Pulmonary artery endothelial cell (primary cell): ENCODE results near the gene GPR137B. TPM values are rescaled to one million over a fixed set of nuclear protein-coding genes. Genes with fewer than 3 reads are reported as not detected.
"Not testable (repeated sequence)": the region's sequence is repeated elsewhere in the genome, so short reads cannot be mapped to it uniquely, and the experiment has no call there.

Experiments
- DNase-seq: peaks from one replicate; pipeline ENCODE4 v3.0.0-alpha.2; 2011; ENCODE audit warnings: low read depth, low spot score
- total RNA-seq: library from RNA; depleted of rRNA; stranded (reverse); fragments of >200 nt; gene quantifications from 2 replicates; pipeline ENCODE4 v1.2.3, GENCODE V29; 2014

Gene GPR137B
- total RNA-seq, 1 donor from 2014 or later: 3.2 TPM

DNA sequence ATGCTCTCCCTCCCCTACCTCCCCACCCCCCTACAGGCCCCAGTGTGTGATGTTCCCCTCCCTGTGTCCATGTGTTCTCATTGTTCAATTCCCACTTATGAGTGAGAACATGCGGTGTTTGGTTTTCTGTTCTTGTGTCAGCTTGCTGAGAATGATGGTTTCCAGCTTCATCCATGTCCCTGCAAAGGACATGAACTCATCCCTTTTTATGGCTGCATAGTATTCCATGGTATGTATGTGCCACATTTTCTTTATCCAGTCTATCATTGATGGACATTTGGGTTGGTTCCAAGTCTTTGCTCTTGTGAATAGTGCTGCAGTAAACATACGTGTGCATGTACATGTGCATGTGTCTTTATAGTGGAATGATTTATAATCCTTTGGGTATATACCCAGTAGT is 44.1 kb downstream of the GPR137B start:
- not testable (repeated sequence) for DNase-seq

DNA sequence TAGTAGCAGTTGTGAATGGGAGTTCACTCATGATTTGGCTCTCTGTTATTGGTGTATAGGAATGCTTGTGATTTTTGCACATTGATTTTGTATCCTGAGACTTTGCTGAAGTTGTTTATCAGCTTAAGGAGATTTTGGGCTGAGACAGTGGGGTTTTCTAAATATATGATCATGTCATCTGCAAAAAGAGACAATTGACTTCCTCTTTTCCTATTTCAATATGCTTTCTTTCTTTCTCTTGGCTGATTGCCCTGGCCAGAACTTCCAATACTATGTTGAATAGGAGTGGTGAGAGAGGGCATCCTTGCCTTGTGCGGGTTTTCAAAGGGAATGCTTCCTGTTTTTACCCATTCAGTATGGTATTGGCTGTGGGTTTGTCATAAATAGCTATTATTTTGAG is 45.7 kb downstream of the GPR137B start:
- not testable (repeated sequence) for DNase-seq

DNA sequence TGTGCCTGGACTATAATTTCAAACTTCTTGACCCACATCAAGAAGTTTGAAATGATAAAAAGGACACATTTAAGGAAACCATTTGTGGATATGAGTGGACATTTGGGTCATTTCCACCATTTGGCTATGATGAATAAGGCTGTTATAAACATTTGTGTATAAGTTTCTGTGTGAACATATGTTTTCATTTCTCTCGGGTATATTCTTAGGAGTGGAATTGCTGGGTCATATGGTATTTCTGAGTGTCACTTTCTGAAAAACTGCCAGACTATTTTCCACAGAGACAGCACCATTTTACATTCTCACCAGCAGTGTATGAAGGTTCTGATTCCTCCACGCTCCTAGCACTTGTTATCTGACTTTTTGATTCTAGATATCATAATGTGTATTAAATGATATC is 50.8 kb downstream of the GPR137B start:
- no peak for DNase-seq

DNA sequence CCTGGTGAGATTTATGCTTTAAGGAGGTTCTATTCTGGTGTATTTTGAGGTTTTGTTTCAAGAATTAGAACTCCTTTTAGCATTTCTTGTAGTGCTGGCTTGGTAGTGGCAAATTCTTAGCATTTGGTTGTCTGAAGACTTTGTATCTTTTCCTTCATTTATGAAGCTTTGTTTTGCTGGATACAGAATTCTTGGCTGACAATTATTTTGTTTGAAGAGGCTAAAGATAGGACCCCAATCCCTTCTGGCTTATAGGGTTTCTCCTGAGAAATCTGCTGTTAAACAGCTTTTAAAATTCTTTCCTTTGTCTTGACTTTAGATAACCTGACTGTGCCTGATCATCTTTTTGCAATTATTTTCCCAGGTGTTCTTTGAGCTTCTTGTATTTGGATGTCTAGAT is 58.6 kb downstream of the GPR137B start:
- DNase-seq: no peak

DNA sequence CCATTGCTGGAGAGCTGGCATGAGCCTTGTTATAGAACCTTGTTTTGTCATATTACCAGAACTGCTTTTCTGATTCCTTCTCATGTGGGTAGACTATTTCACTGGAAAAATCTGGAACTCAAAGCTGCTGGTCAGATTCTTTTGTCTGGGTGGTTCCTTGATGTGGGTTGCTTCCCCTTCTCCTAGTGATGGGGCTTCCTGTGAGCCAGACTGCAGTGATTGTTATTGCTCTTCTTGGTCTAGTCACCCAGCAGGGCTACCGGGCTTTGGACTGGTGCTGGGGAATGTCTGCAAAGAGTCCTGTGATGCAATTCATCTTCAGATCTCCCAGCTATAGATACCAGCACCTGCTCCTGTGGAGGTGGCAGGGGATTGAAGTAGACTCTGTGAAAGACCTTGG is 59.4 kb downstream of the GPR137B start:
- DNase-seq: no peak

DNA sequence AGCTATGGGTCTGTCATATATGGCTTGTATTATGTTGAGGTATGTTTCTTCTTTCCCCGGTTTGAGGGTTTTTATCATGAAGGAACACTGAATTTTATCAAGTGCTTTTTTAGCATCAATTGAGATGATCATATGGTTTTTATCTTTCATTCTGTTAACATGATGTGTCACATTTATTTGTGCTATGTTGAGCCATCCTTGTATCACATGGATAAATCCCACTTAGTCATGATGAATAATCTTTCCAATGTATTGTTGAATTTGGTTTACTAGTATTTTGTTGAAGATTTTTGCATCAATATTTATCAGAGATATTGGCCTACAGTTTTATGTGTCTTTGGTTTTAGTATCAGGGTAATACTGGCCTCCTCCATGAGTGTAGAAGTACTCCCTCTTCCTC is 61.7 kb downstream of the GPR137B start:
- DNase-seq: no peak

DNA sequence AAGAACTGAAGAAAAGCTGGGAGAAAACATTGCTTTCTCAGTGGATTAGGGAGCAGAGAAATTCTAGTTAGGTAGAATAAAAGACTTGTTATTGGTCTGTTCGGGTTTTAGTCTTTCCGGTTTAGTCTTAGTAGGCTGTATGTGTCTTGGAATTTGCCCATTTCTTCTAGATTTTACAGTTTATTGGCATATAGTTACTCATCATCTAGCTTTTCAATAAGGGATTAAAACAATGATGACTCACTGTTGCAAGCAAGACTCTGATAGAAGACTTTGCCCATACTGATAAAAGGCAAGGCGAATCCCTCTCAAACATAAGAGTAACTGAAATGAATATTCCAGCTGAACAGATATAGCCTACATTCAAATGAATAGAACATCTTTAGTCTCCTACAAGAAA is 62.3 kb downstream of the GPR137B start:
- no peak for DNase-seq

DNA sequence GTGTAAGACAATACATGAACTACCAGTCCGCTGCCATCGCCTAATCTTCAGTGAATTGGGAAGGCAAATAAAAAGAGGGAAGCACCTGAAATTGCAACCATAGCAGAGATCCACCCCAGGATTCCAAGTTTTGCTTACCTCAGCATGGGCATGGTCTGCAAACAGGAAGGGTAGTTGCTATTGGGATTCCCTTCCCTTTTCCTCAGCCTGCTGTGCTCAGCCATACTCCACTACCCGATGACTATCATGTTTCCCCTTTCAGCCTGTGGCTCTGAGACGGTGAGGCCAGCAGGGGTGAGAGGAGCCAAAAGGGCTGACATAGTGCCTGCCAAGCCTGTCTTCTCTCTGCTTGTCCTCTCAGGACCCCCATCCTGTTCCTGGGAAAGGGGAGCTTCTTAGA is 64.2 kb downstream of the GPR137B start:
- DNase-seq: no peak

DNA sequence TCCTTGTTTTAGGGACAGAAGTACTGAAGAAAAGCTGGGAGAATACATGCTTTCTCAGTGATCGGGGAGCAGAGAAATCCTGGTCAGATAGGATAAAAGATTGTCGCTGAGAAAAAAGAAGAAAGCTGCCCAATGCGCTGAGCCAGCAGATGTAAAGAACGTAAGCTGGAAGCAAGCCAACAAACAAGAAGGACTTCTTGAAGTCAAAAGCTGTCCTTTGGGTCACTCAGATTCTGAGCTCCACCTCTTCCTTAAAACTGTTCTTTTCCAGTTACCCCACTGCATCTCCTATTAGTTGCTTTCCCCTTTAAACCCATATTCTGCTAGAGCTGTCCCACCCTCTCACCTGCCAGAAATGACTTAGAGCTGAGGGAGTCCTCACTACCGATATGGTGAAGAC is 64.8 kb downstream of the GPR137B start:
- no peak for DNase-seq

DNA sequence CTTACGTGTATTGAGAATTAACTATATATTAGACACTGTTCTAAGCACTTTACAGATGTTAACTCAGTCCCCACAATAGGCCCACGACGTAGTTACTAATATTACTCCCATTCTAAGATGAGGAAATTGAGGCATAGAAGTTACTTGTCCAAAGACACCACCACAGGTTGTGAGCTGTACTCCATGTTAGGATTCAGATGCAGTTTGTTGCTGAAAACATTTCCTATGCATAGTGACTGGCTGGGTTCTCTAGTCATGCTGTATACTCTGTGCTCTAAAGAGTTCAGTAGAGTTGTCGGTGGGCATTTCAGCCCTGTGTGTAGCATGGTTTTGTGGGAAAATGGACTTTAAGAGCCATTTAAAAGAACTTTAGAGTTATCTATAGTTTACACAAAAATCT is 65.2 kb downstream of the GPR137B start:
- no peak for DNase-seq

DNA sequence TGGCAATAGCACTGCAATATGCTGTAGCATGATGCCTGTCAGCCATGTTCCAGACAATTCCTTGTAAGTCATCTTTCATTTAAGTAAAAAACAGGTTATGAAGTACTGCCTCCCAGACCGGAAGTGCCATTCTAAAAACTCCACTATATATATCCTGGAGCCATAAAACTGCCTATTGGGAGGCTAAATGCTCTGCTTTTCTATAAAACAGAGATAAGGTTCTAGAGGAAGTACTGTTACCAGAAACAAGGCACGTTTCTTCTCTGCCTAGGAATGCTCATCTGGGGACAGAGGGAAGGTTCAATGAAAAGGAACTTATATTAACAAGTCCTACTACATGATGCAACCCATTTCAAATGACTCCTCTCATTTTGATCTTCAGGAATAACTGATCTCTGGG is 66.8 kb downstream of the GPR137B start:
- DNase-seq: no peak

DNA sequence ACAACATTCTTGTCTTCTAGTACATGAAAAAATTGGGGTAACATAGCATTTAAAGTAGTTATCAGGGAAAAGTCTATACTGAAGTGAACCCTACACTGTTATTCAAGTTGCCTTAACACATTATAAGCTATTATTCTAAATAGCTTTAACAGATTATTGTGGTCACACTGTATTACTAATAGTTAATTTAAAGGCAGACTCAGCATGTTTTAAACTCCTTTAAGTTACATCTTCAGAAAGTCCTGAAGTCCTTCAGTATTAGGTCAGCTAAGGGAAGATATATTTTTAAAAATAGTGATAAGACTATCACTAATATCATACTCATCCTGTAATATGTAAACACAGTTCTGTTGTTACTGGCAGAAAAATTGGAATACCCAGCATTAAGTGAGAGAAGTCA is 67.4 kb downstream of the GPR137B start:
- no peak for DNase-seq

DNA sequence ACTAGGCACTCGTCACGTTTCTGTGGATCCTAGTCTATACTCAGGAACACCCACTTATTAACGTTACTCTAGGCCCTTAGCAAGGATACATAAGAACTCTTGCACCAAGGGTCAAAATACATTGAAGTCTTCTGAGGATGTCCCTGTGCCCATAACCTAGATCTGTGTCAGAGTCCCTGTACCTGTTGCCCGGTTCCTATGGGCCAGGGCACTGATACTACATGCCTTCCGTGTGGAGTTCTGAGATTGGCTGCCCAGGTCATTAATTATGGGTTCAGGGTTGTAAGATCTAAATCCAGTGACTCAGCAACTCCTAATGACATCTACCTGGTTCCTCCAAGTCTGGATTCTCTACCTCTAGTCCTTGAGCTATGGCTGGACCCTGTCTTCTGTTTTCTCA is 69.5 kb downstream of the GPR137B start:
- DNase-seq: no peak

DNA sequence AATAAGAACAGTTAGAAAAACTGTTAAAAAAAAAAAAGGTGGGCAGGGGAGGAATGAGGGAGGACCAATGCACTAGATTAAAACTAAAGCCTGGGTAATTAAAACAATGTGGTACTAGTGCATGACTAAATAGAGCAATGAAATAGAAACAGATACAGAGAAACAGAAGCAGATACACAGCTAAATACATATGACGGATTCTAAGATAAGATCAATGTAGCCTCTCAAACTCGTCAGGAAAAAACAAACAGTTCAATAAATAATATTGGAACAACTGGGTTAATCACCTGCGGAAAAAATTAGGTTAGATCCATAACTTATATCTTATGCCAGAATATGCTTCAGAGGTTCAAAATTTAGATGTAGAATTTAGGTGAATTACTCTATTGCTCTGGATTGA is 71.2 kb downstream of the GPR137B start:
- no peak for DNase-seq

DNA sequence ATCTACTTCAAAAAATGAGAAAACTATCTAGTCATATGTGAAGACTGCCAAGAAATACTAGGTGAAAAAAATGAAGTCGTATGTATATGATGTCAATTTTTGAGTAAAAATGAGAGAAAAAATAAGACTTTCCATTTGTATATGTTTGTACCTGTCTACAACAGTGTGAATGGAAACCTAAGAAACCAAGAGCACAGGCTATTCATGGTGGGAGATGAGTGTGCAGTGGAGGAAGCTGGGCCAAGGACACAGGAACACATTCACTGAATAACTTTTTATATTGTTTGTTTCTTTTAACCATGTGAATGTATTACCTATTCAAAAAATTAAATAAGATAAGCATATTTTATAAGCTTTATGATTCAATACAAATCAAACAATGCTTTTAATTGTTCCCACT is 72.4 kb downstream of the GPR137B start:
- no peak for DNase-seq

DNA sequence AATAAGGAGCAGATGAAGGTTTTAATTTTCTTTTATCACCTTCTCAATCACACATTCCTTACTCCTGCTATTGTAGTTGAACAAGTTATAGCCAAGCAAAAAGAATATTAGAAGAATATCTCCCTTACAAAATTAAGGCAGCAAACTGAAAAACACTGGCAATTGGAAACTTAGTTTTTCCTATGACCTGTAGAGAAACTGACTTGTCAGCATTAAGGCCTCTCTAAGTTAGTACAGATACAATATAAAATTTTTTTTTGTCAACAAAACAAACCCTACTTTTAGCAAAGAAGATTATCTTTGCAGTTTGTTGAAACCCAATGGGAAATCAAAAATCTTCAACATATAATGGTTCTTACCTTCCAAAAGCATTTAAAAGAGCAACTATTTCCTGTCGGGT is 78.1 kb downstream of the GPR137B start:
- no peak for DNase-seq

DNA sequence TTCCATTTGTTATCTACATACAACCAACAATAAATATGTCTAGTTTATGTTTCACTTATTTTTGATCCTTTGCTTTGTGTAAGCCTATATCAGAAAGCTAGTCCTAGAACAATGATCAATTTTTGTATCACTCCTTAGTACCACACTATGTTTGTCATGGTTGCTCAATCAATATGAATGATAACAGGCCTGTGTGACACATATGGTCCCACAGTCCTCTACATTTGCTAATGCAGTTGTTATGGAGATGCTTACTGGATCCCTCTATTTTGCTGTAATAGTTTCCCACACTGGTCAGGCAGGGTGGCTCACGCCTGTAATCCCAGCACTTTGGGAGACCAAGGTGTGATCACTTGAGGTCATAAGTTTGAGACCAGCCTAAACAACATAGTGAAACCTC is 80.3 kb downstream of the GPR137B start:
- no peak for DNase-seq

DNA sequence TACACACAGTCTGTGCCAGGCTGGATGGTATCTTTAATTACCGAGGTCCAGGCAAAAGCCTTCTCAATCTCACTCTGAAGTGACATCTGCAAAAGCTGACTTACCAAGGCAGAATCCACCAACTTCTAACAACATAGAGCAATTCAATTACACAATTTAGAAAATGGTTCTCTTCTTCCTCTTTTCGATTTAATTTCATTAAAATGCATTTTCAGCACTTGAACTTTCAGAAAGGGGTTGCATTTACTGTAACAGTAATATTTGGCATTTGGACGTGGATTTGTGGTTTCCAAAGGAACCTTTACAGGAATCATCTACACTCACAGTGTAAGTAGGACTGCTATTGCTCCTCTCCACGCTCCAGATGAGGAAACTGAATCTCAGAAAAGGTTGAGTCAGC is 86.1 kb downstream of the GPR137B start:
- no peak for DNase-seq

DNA sequence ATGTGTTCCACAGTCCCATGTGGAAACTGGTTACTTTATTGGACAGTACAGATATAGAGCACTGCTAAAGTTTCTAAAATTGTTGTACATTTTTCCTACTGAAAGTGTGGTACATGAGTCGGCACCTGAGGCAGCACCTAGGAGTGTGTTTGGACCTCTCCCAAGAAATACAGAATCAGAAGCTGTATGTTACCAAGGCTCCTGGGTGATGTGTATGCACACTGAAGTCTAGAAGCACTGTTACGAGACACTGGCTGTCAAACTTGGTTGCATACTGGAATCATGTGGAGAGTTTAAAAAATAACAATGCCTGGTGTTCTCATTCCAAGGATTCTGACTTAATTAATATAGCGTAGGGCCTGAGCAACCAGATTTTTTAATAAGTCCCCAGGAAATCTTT is 92.8 kb downstream of the GPR137B start:
- DNase-seq: no peak

DNA sequence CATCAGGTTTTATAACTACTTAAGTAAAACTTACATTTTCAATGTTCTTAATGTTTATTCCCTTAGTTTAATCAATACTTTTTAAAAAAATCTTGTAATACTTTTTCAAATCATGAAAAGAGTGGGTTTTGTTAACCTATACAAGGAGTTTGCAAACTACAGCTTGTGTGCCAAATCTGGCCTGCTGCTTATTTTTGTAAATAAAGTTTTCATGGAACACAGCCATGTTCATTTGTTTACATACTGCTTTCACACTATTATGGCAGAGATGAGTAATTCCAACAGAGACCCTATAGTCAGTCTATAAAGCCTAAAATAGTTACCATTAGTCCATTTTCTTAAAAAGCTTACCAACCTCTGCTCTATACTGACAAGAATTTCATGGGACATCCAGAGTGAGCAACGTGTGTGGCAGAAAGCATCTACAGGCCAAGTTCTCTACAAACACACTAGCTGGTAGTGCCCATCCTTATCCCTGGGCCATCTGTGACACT is 96.8 kb downstream of the GPR137B start:
- no peak for DNase-seq

DNA sequence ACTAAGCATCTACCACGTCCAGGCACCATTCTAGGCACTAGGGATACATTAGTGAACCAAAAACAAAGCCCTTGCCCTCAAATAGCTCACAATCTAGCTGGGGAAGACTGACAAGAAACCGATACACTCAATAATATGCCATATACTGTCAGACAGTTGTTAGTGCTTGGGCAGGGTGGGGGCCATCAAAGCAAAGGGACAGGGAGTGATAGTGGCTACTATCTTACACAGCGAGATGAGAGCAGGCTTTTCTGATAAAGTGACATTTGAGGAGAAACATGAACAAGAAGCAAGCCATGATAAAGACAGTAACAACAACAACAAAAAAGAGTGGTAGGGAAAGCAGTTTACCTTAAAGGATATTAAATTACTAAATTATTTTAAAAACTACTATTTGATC is 98.3 kb downstream of the GPR137B start:
- no peak for DNase-seq

DNA sequence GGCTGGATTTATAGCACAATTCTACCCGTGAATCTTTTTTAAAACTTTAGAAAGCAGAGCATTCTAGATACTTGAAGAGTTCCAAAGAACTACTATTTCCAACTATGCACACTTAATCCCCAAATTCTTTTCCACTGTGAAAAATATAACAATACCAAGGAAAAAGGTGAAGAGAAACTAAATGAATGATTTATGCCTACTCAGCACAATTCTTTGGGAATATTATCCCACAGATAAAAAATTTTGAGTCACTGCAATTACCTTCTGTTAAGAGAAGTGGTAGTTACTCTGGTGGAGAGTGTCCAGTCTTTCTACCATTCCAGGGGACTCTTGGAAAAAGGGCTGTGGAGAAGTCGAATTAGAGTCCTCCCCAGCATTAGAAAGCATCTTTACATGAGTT is 100.2 kb downstream of the GPR137B start:
- DNase-seq: no peak

DNA sequence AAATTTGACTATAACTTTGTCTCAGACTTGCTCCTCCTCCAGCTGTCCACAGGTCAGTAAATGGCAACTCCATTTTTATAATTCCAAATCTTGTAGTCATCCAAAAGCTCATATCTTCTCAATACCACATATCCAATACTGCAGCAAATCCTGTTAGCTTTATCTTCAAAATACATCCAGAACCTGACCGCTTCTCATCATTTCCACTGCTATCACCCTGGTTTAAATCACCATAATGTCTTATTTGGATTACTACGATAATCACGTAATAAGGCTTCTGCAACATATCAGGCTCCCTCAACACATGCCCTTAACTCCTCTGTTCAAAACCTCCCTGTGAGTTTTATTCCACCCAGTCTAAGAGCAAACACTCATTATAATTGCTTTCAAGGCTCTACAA is 104.9 kb downstream of the GPR137B start:
- no peak for DNase-seq

DNA sequence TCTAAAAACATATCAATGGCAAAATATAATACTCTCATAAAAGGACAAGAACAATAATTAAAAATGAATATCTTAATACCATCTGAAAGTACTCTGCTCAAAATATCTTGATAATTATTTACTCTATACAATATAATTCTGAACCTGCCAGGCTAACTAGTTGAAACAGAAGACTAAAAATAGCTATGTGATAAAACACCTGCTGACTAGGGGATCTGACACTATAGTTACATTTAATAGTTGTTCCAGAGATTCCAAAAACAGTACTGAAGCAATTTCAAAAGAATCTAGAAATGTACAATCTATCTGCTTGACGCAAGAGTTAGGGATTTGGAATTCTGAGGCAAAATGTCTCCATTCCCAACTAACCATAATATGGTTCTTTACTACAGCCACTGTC is 109.2 kb downstream of the GPR137B start:
- no peak for DNase-seq

DNA sequence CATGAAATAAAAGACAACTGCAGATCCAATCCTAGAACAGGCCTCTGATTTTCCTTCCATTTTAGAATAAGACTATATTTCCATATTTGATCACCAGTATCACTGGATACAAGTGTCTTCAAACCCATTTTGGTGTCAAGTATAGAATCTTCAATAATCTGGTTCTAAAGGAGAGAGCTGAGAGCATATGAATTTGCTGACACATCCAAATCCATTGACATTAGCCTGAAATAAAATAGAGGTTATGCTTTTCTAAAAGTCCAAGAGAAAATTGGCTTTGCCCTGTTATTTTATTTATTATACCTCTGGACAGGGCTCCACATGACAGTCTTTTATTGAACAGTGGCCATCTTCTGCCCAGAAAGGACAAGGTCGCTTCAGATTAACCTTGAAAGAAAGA is 110.8 kb downstream of the GPR137B start:
- DNase-seq: no peak
